Left ventricle myocardium superior (tissue), 1 donor: ENCODE measurements around the gene XPR1. TPM values are rescaled to one million over a fixed set of nuclear protein-coding genes. Genes with fewer than 3 reads are reported as not detected.
A peak's percentile ranks its signal among the peaks of the same experiment; 100 is the strongest.

Experiments used
- ATAC-seq: fragments of 200-7000 bp; cut with Tn5 transposase; one replicate; pipeline ENCODE4 v1.9.1; 2020; ENCODE audit warnings: mild to moderate bottlenecking, moderate library complexity
- DNase-seq: peaks from one replicate; pipeline ENCODE4 v3.0.0-alpha.2; 2020
- intact Hi-C: fragments of 100-400 bp; cut with micrococcal nuclease; formaldehyde crosslinking; loops from one replicate; pipeline ENCODE4 v1.11.0; 2022
- total RNA-seq: library from RNA; stranded (reverse); fragmentation: NEBNext Ultra II Directional; extraction: Animal tissue kit (Norgen Biotek cat#: 25700); gene quantifications from one replicate; pipeline ENCODE4 v1.2.1, GENCODE V29; 2021
- donor health status: DM: no; HTN: yes; CAD: no; lungs with severe emphysema.

The XPR1 gene
- total RNA-seq, 1 donor from 2014 or later: 43.8 TPM

DNA sequence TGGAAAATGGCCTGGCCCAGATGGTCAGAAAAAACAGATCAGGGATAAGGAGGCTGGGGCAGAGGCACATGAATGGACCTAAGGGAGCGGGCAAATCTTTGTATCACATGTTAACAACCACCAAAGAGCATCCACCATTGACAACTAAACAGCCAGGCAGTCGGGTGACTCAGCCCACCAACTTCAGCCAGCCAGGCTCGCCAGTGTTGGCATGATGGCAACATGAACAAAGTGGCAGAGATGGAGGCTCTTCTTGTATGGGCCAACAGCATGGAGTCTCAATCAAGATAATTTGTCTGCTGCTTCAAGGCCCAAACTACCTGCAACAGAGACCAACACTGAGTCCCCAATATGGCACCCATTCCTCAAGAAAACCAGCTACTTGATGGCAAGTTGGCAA, 264.3 kb downstream of the XPR1 start:
- ATAC-seq (no peak), DNase-seq (no peak)
- intact Hi-C loops: no loop called here

DNA sequence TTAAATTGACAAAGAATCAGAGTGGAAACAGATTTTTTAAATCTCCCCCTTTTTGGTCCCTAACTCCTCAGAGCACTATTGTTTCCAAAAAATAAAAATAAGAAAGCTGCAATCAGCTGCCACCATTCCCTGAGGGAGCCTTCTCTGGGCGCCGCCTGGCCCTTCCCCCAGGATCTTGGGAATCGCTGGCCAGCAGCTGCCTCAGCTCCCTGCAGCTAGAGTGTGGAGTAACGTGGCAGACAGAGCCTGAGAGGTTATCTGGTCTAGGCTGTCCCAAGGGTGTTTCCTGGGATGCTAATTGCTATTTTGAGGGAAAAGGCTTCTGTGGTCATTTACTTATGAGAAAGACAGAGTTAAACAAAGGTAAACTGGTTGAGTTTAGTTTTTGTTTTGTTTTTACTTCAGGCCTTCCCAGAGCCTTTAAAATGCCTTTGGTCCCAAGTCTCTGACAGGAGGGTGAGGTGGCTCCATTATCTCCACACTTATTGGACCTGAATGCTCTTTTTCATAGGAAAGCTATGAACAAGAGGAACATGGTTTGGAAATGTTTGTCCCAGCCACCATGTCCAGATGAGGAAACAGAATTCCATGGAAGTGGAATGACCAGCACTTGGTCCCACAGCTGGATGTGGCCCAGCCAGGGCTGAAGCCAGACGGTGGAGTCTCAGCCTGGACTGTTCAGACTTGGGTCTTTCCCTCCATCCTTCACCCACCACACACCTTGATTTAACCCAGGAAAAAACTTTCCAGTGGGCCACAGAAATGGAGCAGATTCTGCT, 266.8 kb downstream of the XPR1 start:
- intact Hi-C loops: no loop called here
- ATAC-seq (peak; percentile 73), DNase-seq (peak; percentile 58)

DNA sequence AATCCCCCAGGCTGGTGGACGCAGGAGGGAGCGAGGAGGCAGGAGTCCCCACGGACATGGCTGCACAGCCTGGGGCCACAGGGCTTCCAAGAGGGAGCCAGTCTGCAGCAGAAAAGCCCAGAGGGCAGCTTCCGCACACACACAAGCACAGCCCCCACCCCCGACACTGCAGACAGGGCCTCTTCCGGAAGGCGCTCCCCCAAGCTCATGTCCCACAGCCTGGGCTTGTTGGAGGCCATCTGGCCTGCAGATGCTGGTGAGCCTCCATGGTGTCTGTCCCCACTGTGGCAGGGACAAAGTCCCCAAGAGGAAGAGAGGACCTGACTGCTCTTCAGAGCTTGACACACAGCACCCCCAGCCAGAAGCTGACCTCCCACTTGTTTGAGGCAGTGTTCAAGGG, 267.4 kb downstream of the XPR1 start:
- no peak for ATAC-seq
- no peak for DNase-seq
- intact Hi-C loops: no loop called here

GRCh38 chr1:180901076-180901990, 269.5 kb downstream of the XPR1 start:
- ATAC-seq: no peak
- intact Hi-C loops: no loop called here
- no peak for DNase-seq

- ATAC-seq: no peak
- intact Hi-C loops: no loop called here
Observed at GRCh38 chr1:180902541-180902940, 270.7 kb downstream of the XPR1 start.

DNA sequence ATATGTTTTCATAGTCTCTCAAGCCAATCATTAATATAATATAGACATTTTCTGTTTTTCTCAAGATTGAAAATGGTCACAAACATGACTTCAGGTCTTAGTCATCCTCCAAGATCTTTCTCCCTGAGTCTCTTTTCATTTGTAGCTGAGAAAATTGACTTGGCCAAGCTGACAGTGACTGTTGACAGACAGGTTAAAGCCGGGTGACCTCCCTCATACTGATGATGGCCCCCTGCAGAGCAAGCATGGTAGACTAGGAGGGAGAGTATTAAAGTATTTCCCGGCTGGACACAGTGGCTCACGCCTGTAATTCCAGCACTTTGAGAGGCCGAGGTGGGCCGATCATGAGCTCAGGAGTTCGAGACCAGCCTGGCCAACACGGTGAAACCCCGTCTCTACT, 274.1 kb downstream of the XPR1 start:
- intact Hi-C loops: no loop called here
- DNase-seq (no peak), ATAC-seq (no peak)

More at GRCh38 chr1:180902541-180902940, 270.7 kb downstream of the XPR1 start:
- no peak for DNase-seq

- no peak for ATAC-seq
- intact Hi-C loops: no loop called here
- DNase-seq: no peak
Observed at GRCh38 chr1:180906511-180906910, 274.7 kb downstream of the XPR1 start.

DNA sequence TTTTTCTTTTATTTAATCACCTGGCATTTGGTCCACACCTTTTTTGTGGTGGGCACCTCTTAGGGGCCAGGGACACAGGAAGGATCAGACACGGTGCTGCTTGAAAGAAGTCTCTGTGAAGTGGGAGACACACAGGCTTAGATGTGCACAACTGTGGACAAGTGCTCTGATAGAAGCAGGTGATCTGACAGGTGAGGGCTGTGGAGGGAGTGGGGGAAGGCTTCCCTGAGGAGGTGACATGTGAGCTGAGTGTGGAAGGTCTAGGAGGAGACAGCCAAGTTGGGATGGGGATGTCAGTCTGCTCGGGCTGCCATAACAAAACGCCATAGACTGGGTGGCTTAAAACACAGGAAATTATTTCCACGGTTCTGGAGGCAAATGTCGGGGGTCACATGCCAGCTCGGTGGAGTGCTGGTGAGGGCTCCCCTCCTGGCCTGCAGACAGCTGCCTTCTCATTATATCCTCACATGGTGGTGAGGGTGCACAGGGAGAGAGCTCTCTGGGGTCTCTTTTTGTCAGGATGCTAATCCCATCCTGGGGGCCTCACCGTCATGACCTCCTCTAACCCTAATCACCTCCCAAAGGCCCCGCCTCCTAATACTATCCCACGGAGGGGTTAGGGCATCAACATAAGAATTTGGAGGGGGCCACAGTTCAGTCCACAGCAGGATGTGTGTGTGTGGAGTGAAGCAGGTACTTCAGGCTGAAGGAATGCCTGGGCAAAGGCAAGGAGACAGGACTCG, 275.7 kb downstream of the XPR1 start:
- ATAC-seq (no peak), DNase-seq (no peak)
- intact Hi-C loops: no loop called here

GRCh38 chr1:180908074-180908765, 276.4 kb downstream of the XPR1 start:
- ATAC-seq (no peak), DNase-seq (no peak)
- intact Hi-C loops: no loop called here

- no peak for DNase-seq
- ATAC-seq: no peak
- intact Hi-C loops: no loop called here
Observed at GRCh38 chr1:180909005-180909414, 277.2 kb downstream of the XPR1 start.

DNA sequence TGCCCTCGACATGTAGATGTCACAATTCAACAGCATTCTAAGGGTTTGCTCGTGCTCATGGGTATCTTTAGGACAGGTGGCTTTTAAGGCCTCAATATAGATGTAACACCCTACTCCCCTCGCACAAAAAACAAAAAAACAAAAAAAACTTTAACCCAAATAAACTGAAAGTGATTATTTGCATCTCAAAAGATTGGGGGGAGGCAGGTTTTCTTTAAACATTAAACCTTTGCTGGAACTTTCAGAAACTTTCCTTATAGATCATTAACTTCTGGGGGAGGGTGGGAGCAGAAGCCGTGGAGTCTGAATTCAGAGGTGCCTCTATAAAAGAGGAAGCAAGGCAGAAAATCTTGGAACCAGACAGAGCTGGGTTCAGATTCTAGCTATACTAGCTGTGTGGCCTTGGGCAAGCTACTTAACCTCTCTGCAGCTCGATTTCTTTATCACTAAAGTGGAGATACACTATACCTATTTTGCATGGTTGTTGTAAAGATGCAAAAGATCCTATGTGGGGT, 277.7 kb downstream of the XPR1 start:
- DNase-seq (no peak), ATAC-seq (no peak)
- intact Hi-C loops: no loop called here

GRCh38 chr1:180911640-180912191, 279.9 kb downstream of the XPR1 start:
- ATAC-seq (peak; percentile 31), DNase-seq (no peak)
- intact Hi-C loops: no loop called here

DNA sequence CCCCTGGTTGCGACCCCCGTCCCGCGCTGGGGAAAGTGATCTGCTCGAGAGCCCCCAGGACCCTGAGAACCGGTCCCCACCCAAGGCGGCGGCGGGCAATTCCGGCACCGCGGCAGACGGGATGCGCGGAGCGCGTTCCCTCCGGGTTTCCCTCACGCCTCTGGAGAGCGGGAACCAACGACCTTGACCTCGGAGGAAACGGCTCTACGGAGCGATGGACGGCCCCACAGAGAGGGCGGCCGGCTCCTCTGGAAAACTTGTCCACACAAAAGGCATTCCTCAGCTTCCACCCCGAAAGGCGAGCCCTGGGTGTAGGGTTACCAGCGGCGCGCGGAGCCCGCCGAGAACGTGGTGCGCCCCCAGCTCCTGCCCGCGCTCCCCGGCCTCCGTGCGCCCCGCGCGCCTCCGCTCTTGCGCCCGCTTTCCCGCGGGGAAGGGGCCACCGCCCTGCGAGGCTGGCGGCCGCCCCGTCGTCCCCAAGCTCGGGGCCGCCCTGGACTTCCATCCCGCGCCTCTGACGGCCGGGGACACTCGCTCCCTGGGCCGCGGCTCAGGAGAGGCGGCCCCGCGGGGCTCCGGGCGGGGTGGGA, 280.5 kb downstream of the XPR1 start:
- ATAC-seq: peak; percentile 55
- intact Hi-C loops: no loop called here
- peak; percentile 55 for DNase-seq

DNA sequence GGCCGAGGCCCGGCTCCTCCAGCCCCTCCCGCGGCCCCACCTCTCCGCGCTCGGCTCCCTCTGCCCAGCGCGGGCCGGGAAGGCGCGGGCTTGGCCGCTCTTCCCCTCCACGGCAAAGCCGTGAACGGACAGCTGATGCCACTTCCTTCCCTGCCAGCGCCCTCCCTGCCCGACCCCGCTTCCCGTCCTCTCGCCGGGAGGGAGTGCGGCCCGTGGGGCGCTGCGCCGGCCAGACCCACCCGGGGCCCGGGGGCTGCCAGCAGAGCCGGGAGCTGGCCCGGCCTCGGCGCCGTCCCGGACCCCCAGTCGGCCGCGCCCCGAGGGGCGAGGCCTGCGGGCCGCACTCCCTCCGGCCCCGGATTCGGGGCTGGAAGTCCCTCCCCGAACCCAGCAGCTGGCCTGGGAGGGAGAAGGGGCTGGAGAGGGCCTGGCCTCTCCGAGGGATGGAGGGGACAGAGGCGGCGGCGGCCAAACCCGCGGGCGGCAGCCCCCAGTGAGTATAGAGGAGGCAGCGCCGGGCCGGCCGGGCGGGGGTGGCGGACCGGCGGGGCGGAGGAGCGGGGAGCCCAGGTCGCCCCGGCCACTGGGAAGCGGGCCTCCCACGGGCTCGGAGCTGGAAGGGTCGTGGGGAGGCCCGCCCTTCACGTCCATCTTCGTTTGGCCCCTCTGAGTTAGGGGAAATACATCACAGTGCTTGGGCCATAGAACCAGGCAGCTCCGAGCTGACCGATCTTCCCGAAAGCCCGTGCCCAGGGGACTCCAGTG, 281.2 kb downstream of the XPR1 start, which contains the start of gene KIAA1614:
KIAA1614 (plus strand) TSS at position 97 of the 765 bp plus-strand sequence; CDS start at position 444, 347 bp downstream.
- DNase-seq (peak; percentile 76), ATAC-seq (peak; percentile 88)
- intact Hi-C loops: no loop called here

- DNase-seq: no peak
- intact Hi-C loops: no loop called here
- ATAC-seq: no peak
Observed at GRCh38 chr1:180915426-180915965, 283.7 kb downstream of the XPR1 start.

GRCh38 chr1:180916012-180916770, 284.4 kb downstream of the XPR1 start:
- intact Hi-C loops: no loop called here
- ATAC-seq (no peak), DNase-seq (no peak)
